T-helper 22 cell (primary cell): Measurements from ENCODE around the gene MMD.
"Not testable (repeated sequence)": the region's sequence is repeated elsewhere in the genome, so short reads cannot be mapped to it uniquely, and the experiment has no call there.

ENCODE experiments used
- DNase-seq: peaks from one replicate; pipeline ENCODE4 v3.0.0-alpha.2; 2020; ENCODE audit warnings: low read depth

Gene MMD

GRCh38 chr17:55443904-55444303 is 22.3 kb upstream of the MMD start:
- no peak for DNase-seq

DNA sequence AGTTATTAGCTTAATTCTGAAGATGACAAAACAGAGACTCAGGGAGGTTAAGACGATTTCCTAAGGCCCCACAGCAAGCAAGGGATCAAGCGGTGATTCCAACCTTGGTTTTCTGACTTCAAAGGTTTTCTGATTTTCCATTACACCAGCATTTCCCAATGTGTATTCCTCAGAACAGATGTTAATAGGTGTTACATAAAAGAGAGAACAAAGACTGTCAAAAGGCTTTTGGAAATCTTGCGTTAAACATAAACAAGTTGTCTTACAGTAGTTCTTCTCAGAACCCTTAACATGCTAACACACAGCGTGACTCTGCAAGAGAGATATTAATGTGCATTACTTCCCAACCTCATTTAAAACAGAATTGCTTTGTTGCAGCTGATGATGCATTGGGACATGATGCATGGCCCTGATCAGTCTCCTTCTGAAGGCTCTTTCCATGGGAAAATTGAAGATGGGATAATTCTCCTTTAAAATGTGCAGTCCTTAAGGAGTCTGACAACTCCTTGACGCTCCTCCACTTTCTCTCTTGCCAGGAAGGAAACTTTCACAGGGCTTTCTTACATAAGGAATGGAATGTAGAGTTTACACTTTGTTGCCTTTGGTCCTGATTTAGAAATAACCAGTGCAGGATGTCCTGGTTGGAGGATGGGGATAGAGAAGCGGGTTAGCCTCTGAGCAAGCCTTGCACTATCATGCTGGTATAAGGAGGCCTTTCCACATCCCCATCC is 21.5 kb upstream of the MMD start:
- DNase-seq = no peak

- no peak for DNase-seq
Measured at GRCh38 chr17:55442462-55442861, 20.8 kb upstream of the MMD start.

- DNase-seq = no peak
Measured at GRCh38 chr17:55441544-55441943, 19.9 kb upstream of the MMD start.

DNA sequence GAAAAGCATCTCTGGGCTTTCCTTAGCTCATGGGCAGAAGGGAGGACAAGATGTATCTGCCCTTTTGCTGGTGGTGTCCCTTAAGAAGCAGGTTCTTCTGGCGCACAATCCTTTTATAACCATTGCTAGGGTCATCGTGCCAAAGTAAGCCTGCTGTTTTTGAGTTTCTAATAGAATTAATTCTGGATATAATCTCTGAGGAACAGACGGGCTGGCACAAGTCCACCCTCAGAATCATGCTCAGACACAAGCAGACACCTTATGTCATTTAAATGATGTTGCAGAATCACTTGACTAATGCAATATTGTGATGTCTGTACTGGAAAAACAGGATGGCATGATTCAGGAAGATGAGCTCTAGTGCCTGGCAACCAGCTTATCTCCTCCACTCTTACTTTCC is 18.8 kb upstream of the MMD start:
- no peak for DNase-seq

DNA sequence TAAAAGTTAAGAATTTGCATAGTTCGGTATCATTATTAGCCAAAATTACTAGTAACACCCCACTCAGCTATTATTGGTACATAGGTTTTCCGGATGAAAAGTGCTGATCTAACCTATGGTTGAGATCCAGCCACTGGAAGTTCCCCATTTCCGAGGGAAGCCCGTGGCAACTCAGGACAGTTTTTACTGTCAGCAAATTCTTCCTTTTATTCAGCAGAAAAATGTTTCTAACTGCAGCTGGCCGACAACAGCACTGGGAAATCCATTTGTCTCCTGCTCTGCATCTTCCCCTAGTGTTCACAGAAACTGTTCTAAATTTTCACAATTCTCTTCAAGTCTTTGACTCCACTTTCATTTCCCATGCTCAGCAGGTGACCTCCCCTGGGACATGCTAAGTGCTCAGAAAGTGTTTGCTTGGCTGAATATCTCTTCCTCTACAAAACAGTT is 15.5 kb upstream of the MMD start:
- no peak for DNase-seq

DNA sequence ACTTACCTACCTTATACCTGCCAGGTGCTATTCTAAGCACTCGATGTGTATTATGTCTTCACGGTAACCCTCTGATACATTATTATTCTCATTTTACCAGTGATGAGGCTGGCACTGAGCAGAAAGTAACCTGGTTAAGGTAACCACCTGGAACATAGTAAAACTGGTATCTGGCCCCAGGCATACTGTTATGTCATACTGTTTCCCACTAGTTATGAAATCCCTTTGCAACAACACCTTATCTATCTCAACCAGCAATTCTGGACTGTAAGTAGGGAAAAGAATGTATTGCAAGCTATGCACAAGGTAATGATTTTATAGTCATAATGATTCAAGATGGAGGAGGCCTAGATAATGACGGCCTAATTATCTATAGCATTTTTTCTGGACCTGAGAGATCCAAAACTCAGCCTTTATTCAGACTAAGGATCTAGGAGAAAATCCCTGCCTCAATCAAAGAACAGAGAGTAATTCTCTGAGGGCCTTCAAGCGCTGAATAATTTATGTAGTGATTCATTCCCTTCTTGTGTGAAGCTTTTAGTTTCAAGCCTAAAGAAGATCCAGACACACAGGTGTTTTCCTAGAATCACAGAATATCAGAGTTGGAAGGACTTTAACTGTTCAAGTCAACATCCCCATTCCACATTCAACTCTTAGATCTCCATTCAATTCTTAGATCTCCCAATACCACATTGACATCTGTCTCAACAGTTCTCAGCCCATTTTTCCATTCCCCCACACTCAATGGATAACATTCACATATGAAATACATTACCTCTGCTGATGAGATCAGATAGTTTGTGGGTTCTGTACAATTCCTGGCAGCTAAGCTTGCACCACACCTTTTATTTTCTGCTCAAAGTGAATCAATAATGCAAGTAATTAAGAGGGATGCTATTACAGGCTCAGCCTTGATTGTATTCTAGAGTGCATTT is 14.9 kb upstream of the MMD start:
- DNase-seq = no peak

GRCh38 chr17:55435408-55435807 is 13.8 kb upstream of the MMD start:
- no peak for DNase-seq

- no peak for DNase-seq
Measured at GRCh38 chr17:55434721-55435120, 13.1 kb upstream of the MMD start.

DNA sequence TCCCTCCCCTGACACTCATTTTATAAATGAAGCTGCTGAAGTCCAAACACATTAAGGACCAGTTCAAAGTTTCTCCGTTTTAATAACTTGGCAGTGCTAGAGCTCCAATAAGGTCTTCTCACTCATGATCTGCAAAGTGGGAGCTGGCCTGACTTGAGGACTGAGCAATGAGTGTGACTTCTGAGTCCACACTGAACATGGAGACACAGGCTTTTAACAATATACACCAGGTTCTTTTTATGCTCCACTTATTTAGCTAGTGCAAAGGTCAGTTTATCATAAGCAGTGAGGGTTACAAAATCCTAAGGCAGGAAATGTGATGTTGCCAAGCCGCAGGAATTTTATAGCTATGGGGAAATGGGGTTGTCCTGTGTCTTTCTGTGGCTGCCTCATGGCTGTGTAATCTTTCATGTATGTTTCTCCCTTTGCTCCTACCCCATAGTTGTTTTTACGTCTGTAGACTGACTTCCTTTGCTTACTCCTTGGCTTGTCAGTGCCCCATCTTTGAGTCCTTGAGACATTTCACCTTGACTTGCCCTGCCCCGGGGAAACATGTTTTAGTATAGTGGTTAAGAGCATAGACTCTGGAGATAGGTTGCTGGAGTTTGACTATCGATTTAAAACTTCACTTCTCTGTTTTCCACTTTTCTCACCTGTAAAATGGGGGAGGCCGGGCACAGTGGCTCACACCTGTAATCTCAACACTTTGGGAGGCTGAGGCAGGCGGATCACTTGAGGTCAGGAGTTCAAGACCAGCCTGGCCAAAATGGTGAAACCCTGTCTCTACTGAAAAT is 12.2 kb upstream of the MMD start:
- no peak for DNase-seq

- DNase-seq = no peak
Measured at GRCh38 chr17:55433029-55433628, 11.5 kb upstream of the MMD start.

DNA sequence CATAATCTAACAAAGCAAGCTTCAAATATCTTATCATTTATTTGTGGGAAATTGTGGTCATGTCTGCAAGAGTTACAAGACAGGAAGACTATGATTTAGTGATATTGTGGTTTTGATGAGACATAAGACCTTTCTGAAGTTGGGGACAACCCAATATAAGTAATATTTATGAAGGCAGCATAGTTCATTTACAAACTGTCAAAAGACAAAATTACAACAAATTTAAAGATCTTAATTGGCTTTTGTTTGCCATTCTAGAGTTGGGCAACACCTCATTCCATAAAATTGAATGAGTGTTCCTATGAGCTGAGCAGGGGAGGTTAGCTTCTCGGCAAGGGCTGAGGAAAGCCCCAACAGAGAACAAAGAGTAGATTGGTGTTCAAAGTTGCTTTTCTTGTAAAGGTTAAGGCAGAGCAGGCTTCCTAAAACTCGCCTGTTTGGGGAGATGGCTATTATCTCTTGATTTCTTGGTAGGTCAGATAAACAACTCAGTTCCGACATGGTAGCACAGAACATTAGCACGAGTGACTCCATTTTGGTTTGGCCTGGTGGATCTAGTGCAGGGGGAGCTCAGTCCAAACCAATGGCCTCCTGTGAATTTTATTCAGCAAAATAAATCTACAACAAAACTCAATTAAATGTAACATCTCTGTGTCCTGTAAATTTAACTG is 10.9 kb upstream of the MMD start:
- DNase-seq = no peak

DNA sequence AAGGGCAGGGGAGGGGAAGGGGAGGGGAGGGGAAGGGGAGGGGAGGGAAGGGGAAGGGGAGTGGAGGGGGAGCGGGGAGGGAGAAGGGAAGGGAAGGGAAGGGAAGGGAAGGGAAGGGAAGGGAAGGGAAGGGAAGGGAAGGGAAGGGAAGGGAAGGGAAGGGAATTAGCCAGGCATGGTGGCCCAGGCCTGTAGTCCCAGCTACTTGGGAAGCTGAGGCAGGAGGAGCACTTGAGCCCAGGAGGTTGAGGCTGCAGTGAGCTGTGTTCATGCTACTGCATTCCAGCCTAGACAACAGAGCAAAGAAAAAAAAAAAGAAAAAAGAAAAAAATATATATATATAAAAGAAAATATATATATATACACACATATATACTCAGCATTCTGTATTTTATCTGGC is 10.3 kb upstream of the MMD start:
- not testable (repeated sequence) for DNase-seq

DNA sequence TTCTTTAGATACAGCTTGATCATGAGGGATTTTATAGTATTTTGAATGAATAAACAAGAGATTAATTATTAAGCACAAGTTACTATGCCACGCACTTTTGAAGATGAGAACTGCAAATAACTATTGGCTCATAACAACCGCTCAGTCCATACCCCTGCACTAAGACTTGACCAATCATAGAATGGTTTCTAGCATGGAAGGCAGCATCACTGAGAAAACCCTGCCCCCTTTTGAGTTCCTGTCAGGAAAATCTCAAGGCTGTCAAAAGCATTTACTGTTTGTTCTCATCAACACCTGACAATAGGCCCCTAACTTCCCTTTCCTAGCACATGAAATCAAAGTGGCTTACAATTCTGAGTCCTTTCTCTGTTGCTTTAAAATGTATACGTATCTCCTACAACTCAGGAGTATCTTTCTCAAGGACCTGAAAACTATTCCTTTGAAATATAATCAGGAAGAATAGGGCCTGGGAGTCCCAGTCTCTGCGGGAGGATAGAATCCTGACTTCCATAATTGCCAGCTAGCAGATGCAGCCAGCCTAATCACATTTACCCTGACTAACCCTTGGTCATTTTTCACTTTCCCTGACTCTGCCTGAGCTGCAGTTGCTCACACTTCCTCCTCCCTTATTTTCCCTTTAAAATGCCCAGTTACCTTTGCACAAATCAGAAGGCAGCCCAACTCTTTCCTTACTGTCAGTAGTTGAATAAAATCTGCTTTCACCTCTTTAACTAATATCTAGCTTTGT is 9.1 kb upstream of the MMD start:
- no peak for DNase-seq

GRCh38 chr17:55427587-55427882 is 5.9 kb upstream of the MMD start:
- DNase-seq = no peak

GRCh38 chr17:55426851-55427586 is 5.4 kb upstream of the MMD start:
- DNase-seq = no peak

DNA sequence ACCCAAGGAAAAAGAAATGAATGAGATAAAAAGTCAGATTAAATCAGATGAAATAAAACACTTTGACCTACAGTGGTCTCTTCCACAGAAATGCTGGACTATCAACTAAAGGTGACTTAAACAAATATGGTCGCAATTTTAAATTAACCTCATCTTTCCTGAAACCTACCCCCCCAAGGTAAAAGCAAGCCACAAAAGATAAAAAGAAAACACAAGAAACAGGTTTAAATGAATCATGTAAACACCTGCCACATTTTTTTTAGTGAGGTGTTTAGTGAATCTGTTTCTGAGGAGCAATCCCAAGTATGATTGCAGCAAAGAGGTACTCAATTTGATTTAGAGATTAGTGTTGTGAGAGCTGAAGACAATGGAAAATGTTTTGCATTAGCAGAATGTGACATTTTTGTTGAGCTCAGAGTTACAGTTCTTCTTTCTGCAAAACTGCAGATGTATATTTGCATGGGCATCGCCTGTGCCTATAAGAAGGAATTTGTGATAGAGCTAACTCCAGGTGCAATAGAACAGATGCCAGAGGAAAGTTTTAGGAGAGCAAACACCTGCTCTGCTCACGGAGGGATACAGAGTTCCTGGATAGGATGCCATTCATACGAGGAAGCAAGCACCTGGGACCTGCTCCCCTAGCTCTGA is 3.4 kb upstream of the MMD start:
- no peak for DNase-seq

DNA sequence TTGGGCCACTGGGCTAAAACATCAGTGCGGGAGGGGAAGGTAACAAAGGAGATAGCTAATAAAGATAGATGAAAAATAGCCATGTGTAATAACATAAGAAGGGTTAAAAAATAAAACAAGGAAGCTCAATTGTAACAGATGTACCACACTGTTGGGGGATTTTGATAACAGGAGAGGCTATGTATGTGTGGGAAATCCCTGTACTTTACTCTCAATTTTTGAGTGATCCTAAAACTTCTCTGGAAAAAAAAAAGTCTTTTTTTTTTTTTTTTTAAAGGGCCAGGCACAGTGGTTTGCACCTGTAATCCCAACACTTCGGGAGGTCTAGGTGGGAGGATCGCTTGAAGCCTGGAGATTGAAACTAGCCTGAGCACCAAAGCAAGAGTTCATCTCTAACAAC is 1.9 kb upstream of the MMD start:
- DNase-seq = no peak

GRCh38 chr17:55422828-55423164 is 1.2 kb upstream of the MMD start:
- DNase-seq = not testable (repeated sequence)

DNA sequence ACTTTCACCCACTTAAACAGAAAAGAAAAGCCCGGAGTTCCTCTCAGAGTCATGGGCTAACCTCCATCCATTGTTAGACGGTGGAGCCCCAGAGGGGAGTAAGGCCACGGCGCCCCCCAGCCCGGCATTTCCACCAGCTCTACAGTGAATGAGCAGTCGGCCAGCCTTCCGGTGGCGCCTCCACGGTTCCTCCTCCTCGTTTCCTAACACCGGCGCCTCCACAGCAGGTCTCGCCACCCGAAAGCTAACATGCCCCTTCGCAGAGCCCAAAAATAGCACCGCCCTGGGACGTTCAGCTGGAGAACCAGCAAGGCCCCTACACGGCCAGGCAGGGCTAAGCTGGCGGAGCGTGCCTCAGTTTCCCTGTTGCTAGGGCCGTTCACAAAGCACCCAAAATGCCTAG is 858 bp downstream of the MMD start:
- peak; percentile 19 for DNase-seq
